ENCODE results near the gene DUSP8.
"Not testable (repeated sequence)": the region's sequence is repeated elsewhere in the genome, so short reads cannot be mapped to it uniquely, and the experiment has no call there.

The DUSP8 gene

GRCh38 chr11:1572197-1573076 is at the start of gene DUSP8:
TSS of gene DUSP8 (minus strand) at chr11:1572271. CDS start at chr11:1565826, 6,445 bp downstream.
- DNase-seq = peak; percentile 17

- no peak for DNase-seq
Observed at GRCh38 chr11:1619449-1619848, 47.4 kb upstream of the DUSP8 start.

GRCh38 chr11:1618231-1618630 is 46.2 kb upstream of the DUSP8 start:
- no peak for DNase-seq

GRCh38 chr11:1608363-1608762 is 36.3 kb upstream of the DUSP8 start, which contains the start of gene KRTAP5-3:
TSS of gene KRTAP5-3 (minus strand) at chr11:1608463. CDS start at chr11:1608385, 78 bp downstream.
- no peak for DNase-seq

- not testable (repeated sequence) for DNase-seq
Observed at GRCh38 chr11:1607901-1608300, 35.8 kb upstream of the DUSP8 start.

- not testable (repeated sequence) for DNase-seq
Observed at GRCh38 chr11:1607156-1607845, 35.2 kb upstream of the DUSP8 start.

GRCh38 chr11:1605923-1606322 is 33.9 kb upstream of the DUSP8 start:
- DNase-seq = not testable (repeated sequence)

- no peak for DNase-seq
Observed at GRCh38 chr11:1604711-1605110, 32.6 kb upstream of the DUSP8 start.

- no peak for DNase-seq
Observed at GRCh38 chr11:1604181-1604580, 32.1 kb upstream of the DUSP8 start.

GRCh38 chr11:1603629-1604028 is 31.6 kb upstream of the DUSP8 start:
- no peak for DNase-seq

- not testable (repeated sequence) for DNase-seq
Observed at GRCh38 chr11:1601663-1602062, 29.6 kb upstream of the DUSP8 start.

- DNase-seq = no peak
Observed at GRCh38 chr11:1600626-1601025, 28.6 kb upstream of the DUSP8 start.

GRCh38 chr11:1598816-1599215 is 26.7 kb upstream of the DUSP8 start:
- no peak for DNase-seq

GRCh38 chr11:1598406-1598805 is 26.3 kb upstream of the DUSP8 start:
- not testable (repeated sequence) for DNase-seq

- no peak for DNase-seq
Observed at GRCh38 chr11:1597994-1598380, 25.9 kb upstream of the DUSP8 start, which contains the start of gene KRTAP5-2. TSS of gene KRTAP5-2 (minus strand) at chr11:1598294. CDS start at chr11:1598250, 44 bp downstream.

- DNase-seq = no peak
Observed at GRCh38 chr11:1597331-1597993, 25.4 kb upstream of the DUSP8 start.

- DNase-seq = not testable (repeated sequence)
Observed at GRCh38 chr11:1596576-1597121, 24.6 kb upstream of the DUSP8 start.

GRCh38 chr11:1595994-1596575 is 24.0 kb upstream of the DUSP8 start:
- not testable (repeated sequence) for DNase-seq

- peak; percentile 27 for DNase-seq
Observed at GRCh38 chr11:1592628-1593027, 20.6 kb upstream of the DUSP8 start.

GRCh38 chr11:1589996-1590395 is 17.9 kb upstream of the DUSP8 start:
- no peak for DNase-seq

- DNase-seq = not testable (repeated sequence)
Observed at GRCh38 chr11:1589191-1589963, 17.3 kb upstream of the DUSP8 start.

GRCh38 chr11:1586699-1587098 is 14.6 kb upstream of the DUSP8 start:
- no peak for DNase-seq
